RWPE1 (cell line): Measurements from ENCODE around the gene TEX2.

ENCODE experiments used
- CTCF ChIA-PET: fragments of 350-600 bp; sonication (Branson Sonifier 250); formaldehyde crosslinking; extraction: SDS; loops from one replicate; lab custom pipeline; 2021; lab: Yijun Ruan, JAX
- POLR2A ChIA-PET: fragments of 400-600 bp; formaldehyde crosslinking; extraction: SDS; loops from one replicate; lab custom pipeline; 2020; ENCODE audit warnings: antibody characterized with exemption; ENCODE audit not compliant: low non-redundant PET; lab: Yijun Ruan, JAX
- DNase-seq: peaks from one replicate; pipeline ENCODE4 v3.0.0; 2012; ENCODE audit warnings: low spot score
- H3K27ac ChIP-seq: fragments of 450-650 bp; 2 replicates; pipeline ENCODE4 v1.5.1; 2017
- CTCF ChIP-seq: fragments of 450-650 bp; conservative IDR thresholded peaks from 2 replicates; pipeline ENCODE4 v1.5.1; 2017; ENCODE audit warnings: low read depth, mild to moderate bottlenecking

TEX2 gene

DNA sequence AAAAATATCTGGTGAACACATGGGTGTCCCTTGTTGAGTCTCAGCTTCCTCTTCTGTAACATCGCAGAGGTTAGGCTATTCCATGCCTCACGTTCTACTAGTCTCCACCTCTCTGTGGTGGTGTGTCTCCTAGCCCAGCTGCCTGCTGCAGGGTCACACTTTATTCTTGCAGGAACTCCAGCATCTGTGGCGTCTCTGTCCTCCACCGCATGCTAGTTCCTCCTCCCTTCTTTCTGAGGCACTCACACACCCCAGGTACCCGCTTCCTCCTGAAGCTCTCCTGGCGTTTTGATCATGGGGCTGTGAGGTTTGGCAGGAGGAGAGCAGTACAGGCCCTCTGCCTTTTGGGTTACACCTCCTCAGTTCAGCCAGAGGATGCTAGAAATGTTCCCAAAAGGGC lies 9.9 kb upstream of the TEX2 start:
- DNase-seq, result no peak
- ChIA-PET POLR2A (no interaction called here), CTCF (no interaction called here)
- no peak for TF ChIP-seq CTCF
- no peak overlapping the region for H3K27ac ChIP-seq

- no peak for DNase-seq
- H3K27ac ChIP-seq, result no peak overlapping the region
- CTCF ChIA-PET, result interaction anchor here (0.5 to 0.9 kb wide), 2 partner anchors 11 to 122 kb away, joined by 3 to 4 read pairs; no protein-coding TSS in a partner anchor
- no peak for TF ChIP-seq CTCF
- POLR2A ChIA-PET, result no interaction called here
Observed at GRCh38 chr17:64270885-64271284, 7.8 kb upstream of the TEX2 start.

GRCh38 chr17:64269687-64270649 lies 6.9 kb upstream of the TEX2 start:
- no peak overlapping the region for H3K27ac ChIP-seq
- TF ChIP-seq CTCF, result no peak
- DNase-seq, result no peak
- ChIA-PET POLR2A (no interaction called here), CTCF (interaction anchor here (0.6 kb wide), 1 partner anchor 31 kb away, joined by 3 read pairs; no protein-coding TSS in a partner anchor)

GRCh38 chr17:64264891-64265290 lies 1.8 kb upstream of the TEX2 start:
- no peak for DNase-seq
- no peak overlapping the region for H3K27ac ChIP-seq
- CTCF ChIA-PET, result no interaction called here

GRCh38 chr17:64262198-64262999 lies 661 bp downstream of the TEX2 start:
- TF ChIP-seq CTCF, result no peak
- POLR2A ChIA-PET, result interaction anchor here (1.1 kb wide), 1 partner anchor 116 kb away, joined by 3 read pairs; no protein-coding TSS in a partner anchor
- CTCF ChIA-PET, result interaction anchor here (0.6 to 1.5 kb wide), 3 partner anchors 20 to 40 kb away, joined by 3 to 7 read pairs (median 4); no protein-coding TSS in a partner anchor
- peak overlapping the region; percentile 88 for H3K27ac ChIP-seq
- peak; percentile 41 for DNase-seq

More at GRCh38 chr17:64264891-64265290, 1.8 kb upstream of the TEX2 start:
- no peak for TF ChIP-seq CTCF
- POLR2A ChIA-PET, result no interaction called here

- POLR2A ChIA-PET, result no interaction called here
- peak overlapping the region; percentile 88 for H3K27ac ChIP-seq
- no peak for TF ChIP-seq CTCF
- no peak for DNase-seq
- CTCF ChIA-PET, result interaction anchor here (1.5 kb wide), 1 partner anchor 21 kb away, joined by 7 read pairs; no protein-coding TSS in a partner anchor
Observed at GRCh38 chr17:64261417-64262145, 1.5 kb downstream of the TEX2 start.
